OCI-LY1 (cell line): ENCODE data around the gene CCDC33.

Experiments
- CTCF ChIP-seq: fragments of 200-600 bp; sonication (generic), shearing (Covaris generic); IDR thresholded peaks from 2 replicates; pipeline ENCODE4 v1.5.1; 2017; ENCODE audit warnings: mild to moderate bottlenecking, antibody characterized with exemption, low read length, moderate library complexity, mixed read lengths
- EZH2 ChIP-seq: fragments of 200-600 bp; sonication (generic), shearing (Covaris generic); IDR thresholded peaks from 2 replicates; pipeline ENCODE4 v1.8.0; 2017; ENCODE audit warnings: borderline replicate concordance, mixed run types, mild to moderate bottlenecking, antibody characterized with exemption, low read length, moderate library complexity, mixed read lengths

GRCh38 chr15:74252721-74253120 is 16.6 kb downstream of the CCDC33 start:
- TF ChIP-seq CTCF (no peak), EZH2 (no peak)
